HCT116 (cell line): Measurements from ENCODE around the gene ADARB1. TPM values are rescaled to one million over a fixed set of nuclear protein-coding genes. Genes with fewer than 3 reads are reported as not detected.

Experiments used
- ATAC-seq: fragments of 200-7000 bp; cut with Tn5 transposase; 2 replicates; pipeline ENCODE4 v1.9.1; 2020; ENCODE audit warnings: mild to moderate bottlenecking, moderate library complexity
- BruUV-seq: library from RNA; stranded (reverse); fragments of 400-500 nt; replicated peaks from 2 replicates; lab custom pipeline; 2021; lab: Mats Ljungman, UMichigan
- CTCF ChIA-PET: fragments of 300-600 bp; sonication (Branson Sonifier 250); formaldehyde crosslinking; loops from one replicate; lab custom pipeline; 2021; ENCODE audit warnings: antibody characterized with exemption; lab: Charles Lee
- POLR2A ChIA-PET: fragments of 300-600, 350-600 bp; sonication (Branson Sonifier 250); formaldehyde crosslinking; loops from one replicate; lab custom pipeline; 2021; ENCODE audit warnings: antibody characterized with exemption; lab: Charles Lee
- RAD21 ChIA-PET, 2 experiments: fragments of 300-600 bp; sonication (Branson Sonifier 250); formaldehyde crosslinking; loops; one replicate each; lab custom pipeline; 2023; ENCODE audit warnings: low total read pairs in 2 of 2; ENCODE audit not compliant: uncharacterized antibody in 2 of 2, unreplicated experiment in 2 of 2, low non-redundant PET in 1 of 2; lab: Charles Lee
- DNase-seq: peaks from one replicate; pipeline ENCODE4 v3.0.0-alpha.2; 2010; ENCODE audit warnings: low read depth, low spot score
- H2AFZ ChIP-seq: fragments of 200-600 bp; shearing (Covaris generic), sonication (generic); 2 replicates; pipeline ENCODE4 v1.6.1; 2017; ENCODE audit warnings: low read depth, mixed run types, mixed read lengths, antibody characterized with exemption, low read length; ENCODE audit not compliant: poor library complexity, severe bottlenecking
- H3K27ac ChIP-seq: 2 replicates; pipeline ENCODE4 v1.5.1; 2012; ENCODE audit warnings: low read depth, low read length
- H3K27me3 ChIP-seq: fragments of 200-600 bp; sonication (generic); 2 replicates; pipeline ENCODE4 v1.6.1; 2016; ENCODE audit warnings: mixed run types, low read length, mixed read lengths; ENCODE audit not compliant: insufficient read depth
- H3K36me3 ChIP-seq, 2 experiments: fragments of 200-500 bp in 1 of 2; fragments of 200-600 bp in 1 of 2; sonication (Bioruptor generic) in 1 of 2; sonication (generic) in 1 of 2; 2 replicates each; pipeline versions ENCODE4 v1.5.1 to v1.6.1; 2014 to 2016; ENCODE audit warnings: low read length in 2 of 2, inconsistent platforms in 1 of 2, mixed read lengths in 1 of 2, mixed run types in 1 of 2; ENCODE audit not compliant: insufficient read depth in 2 of 2, control insufficient read depth in 1 of 2
- H3K4me1 ChIP-seq, 2 experiments: fragments of 200-600 bp in 1 of 2; sonication (generic) in 1 of 2; 2 replicates each; pipeline versions ENCODE4 v1.5.1 to v1.6.1; 2012 to 2017; ENCODE audit warnings: low read length in 2 of 2, inconsistent platforms in 1 of 2, mild to moderate bottlenecking in 1 of 2, mixed read lengths in 1 of 2, mixed run types in 1 of 2, moderate library complexity in 1 of 2; ENCODE audit not compliant: insufficient read depth in 2 of 2, control insufficient read depth in 1 of 2
- H3K4me2 ChIP-seq: fragments of 200-600 bp; sonication (generic); 2 replicates; pipeline ENCODE4 v1.6.1; 2017; ENCODE audit warnings: mixed run types, low read length, mixed read lengths
- H3K4me3 ChIP-seq, 2 experiments: fragments of 200-600 bp in 1 of 2; sonication (generic) in 1 of 2; replicated peaks in 1 of 2; 2 replicates each; pipeline ENCODE4 v1.5.1; 2011 to 2016; ENCODE audit warnings: low read length in 2 of 2, control low read depth in 1 of 2, low read depth in 1 of 2, mild to moderate bottlenecking in 1 of 2, mixed read lengths in 1 of 2, mixed run types in 1 of 2
- H3K79me2 ChIP-seq: fragments of 200-600 bp; sonication (generic); 2 replicates; pipeline ENCODE4 v1.6.1; 2017; ENCODE audit warnings: mild to moderate bottlenecking, mixed run types, low read length, moderate library complexity, mixed read lengths; ENCODE audit not compliant: insufficient read depth
- H3K9ac ChIP-seq: fragments of 200-600 bp; sonication (generic); 2 replicates; pipeline ENCODE4 v1.6.1; 2016; ENCODE audit warnings: low read length, mixed read lengths
- H3K9me2 ChIP-seq: fragments of 200-600 bp; sonication (generic), shearing (Covaris generic); 2 replicates; pipeline ENCODE4 v1.6.1; 2017; ENCODE audit warnings: mixed run types, mild to moderate bottlenecking, moderate library complexity; ENCODE audit not compliant: insufficient read depth
- H3K9me3 ChIP-seq, 2 experiments: fragments of 200-500 bp in 1 of 2; fragments of 200-600 bp in 1 of 2; sonication (Bioruptor generic) in 1 of 2; sonication (generic) in 1 of 2; 2 replicates each; pipeline ENCODE4 v1.6.1; 2014 to 2017; ENCODE audit warnings: low read length in 2 of 2, mixed read lengths in 2 of 2, inconsistent platforms in 1 of 2, low read depth in 1 of 2, mild to moderate bottlenecking in 1 of 2, mixed run types in 1 of 2, moderate library complexity in 1 of 2; ENCODE audit not compliant: control insufficient read depth in 1 of 2, insufficient read depth in 1 of 2
- H4K20me1 ChIP-seq: fragments of 200-600 bp; sonication (generic), shearing (Covaris generic); 2 replicates; pipeline ENCODE4 v1.6.1; 2017; ENCODE audit warnings: mixed run types, mild to moderate bottlenecking, moderate library complexity; ENCODE audit not compliant: insufficient read depth
- CTCF ChIP-seq, 3 experiments: fragments of 200-600 bp in 1 of 3; sonication (generic) in 1 of 3; IDR thresholded peaks in 2 of 3; conservative IDR thresholded peaks in 1 of 3; 2 replicates each; pipeline ENCODE4 v1.5.1; 2012 to 2017; ENCODE audit warnings: low read depth in 2 of 3, low read length in 2 of 3, antibody characterized with exemption in 1 of 3, borderline replicate concordance in 1 of 3, control low read depth in 1 of 3, mild to moderate bottlenecking in 1 of 3, mixed read lengths in 1 of 3, mixed run types in 1 of 3, moderate library complexity in 1 of 3; ENCODE audit not compliant: insufficient read depth in 1 of 3
- EGR1 ChIP-seq: IDR thresholded peaks from 2 replicates; pipeline ENCODE4 v1.6.1; 2012; ENCODE audit warnings: low read depth
- ELF1 ChIP-seq: IDR thresholded peaks from 2 replicates; pipeline ENCODE4 v1.6.1; 2012; ENCODE audit warnings: low read depth, borderline replicate concordance
- FOSL1 ChIP-seq: IDR thresholded peaks from 2 replicates; pipeline ENCODE4 v1.6.1; 2012; ENCODE audit warnings: low read depth
- JUND ChIP-seq: IDR thresholded peaks from 2 replicates; pipeline ENCODE4 v1.6.1; 2012
- POLR2AphosphoS5 ChIP-seq: IDR thresholded peaks from 2 replicates; pipeline ENCODE4 v1.6.1; 2011; ENCODE audit warnings: mild to moderate bottlenecking, low read depth, low read length, moderate library complexity
- SP1 ChIP-seq: IDR thresholded peaks from 2 replicates; pipeline ENCODE4 v1.6.1; 2012; ENCODE audit warnings: low read depth
- YY1 ChIP-seq: IDR thresholded peaks from 2 replicates; pipeline ENCODE4 v1.6.1; 2011; ENCODE audit warnings: low read length, low read depth, moderate library complexity, mild to moderate bottlenecking; ENCODE audit not compliant: insufficient replicate concordance; ENCODE audit errors: extremely low read depth
- intact Hi-C: fragments of 100-400 bp; cut with micrococcal nuclease; formaldehyde crosslinking; loops from 2 replicates; pipeline ENCODE4 v1.10.0; 2022
- total RNA-seq: library from RNA; stranded (reverse); gene quantifications from one replicate; pipeline ENCODE4 v1.2.1, GENCODE V29; 2021; ENCODE audit not compliant: unreplicated experiment

Gene ADARB1
- total RNA-seq, 1 experiment from 2014 or later = 13.5 TPM

- ChIA-PET RAD21 (no interaction called here), POLR2A (no interaction called here), CTCF (no interaction called here)
- TF ChIP-seq CTCF (IDR thresholded peaks at IDR 0.05 in 2 of 3, conservative IDR thresholded peaks at IDR 0.05 in 1 of 3; ENCODE audit: borderline replicate concordance in 1 of 3, insufficient read depth in 1 of 3, low read depth in 2 of 3, low read length in 2 of 3) = no peak
- TF ChIP-seq YY1 = no peak
- no peak for TF ChIP-seq FOSL1
- no peak for TF ChIP-seq EGR1
- no peak for TF ChIP-seq ELF1
- no peak for TF ChIP-seq SP1
- no peak for TF ChIP-seq POLR2AphosphoS5
- no peak for TF ChIP-seq JUND
- no peak overlapping the region for H3K9ac ChIP-seq
- intact Hi-C loops = no loop called here
- H3K27me3 ChIP-seq = no peaks in the 10 kb centered on the region
- no peak overlapping the region for H2AFZ ChIP-seq
- no peak for ATAC-seq
- no peak overlapping the region for H3K4me3 ChIP-seq
- no peaks in the 10 kb centered on the region for H3K9me2 ChIP-seq
- no peaks in the 10 kb centered on the region for H3K79me2 ChIP-seq
- H3K36me3 ChIP-seq = no peaks in the 10 kb centered on the region
- no TSS peak for BruUV-seq
- no peaks in the 10 kb centered on the region for H3K9me3 ChIP-seq
- peaks cover 27% of the 10 kb centered on the region in 2 experiments for H3K4me1 ChIP-seq
- H3K27ac ChIP-seq = no peak overlapping the region
- DNase-seq = no peak
- no peaks in the 10 kb centered on the region for H4K20me1 ChIP-seq
- H3K4me2 ChIP-seq = peak overlapping the region; percentile 10; the same call in 1 of the 2 replicates
Observed at GRCh38 chr21:45226540-45227326, 152.4 kb downstream of the ADARB1 start.
